Left ventricle myocardium inferior (tissue), 1 donor: Measurements from ENCODE around the gene ZNF84. TPM values are rescaled to one million over a fixed set of nuclear protein-coding genes. Genes with fewer than 3 reads are reported as not detected.

Source experiments
- DNase-seq: peaks from one replicate; pipeline ENCODE4 v3.0.0-alpha.2; 2020
- H3K27ac ChIP-seq: fragments of 200-600 bp; replicated peaks from 2 replicates; pipeline ENCODE4 v1.8.0; 2021
- H3K27me3 ChIP-seq: fragments of 200-600 bp; 2 replicates; pipeline ENCODE4 v1.8.0; 2021; ENCODE audit warnings: low read depth
- H3K36me3 ChIP-seq: fragments of 200-600 bp; 2 replicates; pipeline ENCODE4 v1.8.0; 2021
- H3K4me1 ChIP-seq: fragments of 200-600 bp; 2 replicates; pipeline ENCODE4 v1.8.0; 2021
- H3K4me3 ChIP-seq: fragments of 200-600 bp; 2 replicates; pipeline ENCODE4 v1.8.0; 2021; ENCODE audit warnings: mild to moderate bottlenecking, moderate library complexity
- H3K9me3 ChIP-seq: fragments of 200-600 bp; replicated peaks from 2 replicates; pipeline ENCODE4 v1.8.0; 2021
- CTCF ChIP-seq: fragments of 200-600 bp; IDR thresholded peaks from 2 replicates; pipeline ENCODE4 v1.8.0; 2021; ENCODE audit warnings: antibody characterized with exemption, mild to moderate bottlenecking, borderline replicate concordance
- intact Hi-C: fragments of 100-400 bp; cut with micrococcal nuclease; formaldehyde crosslinking; loops from one replicate; pipeline ENCODE4 v1.11.0; 2022
- total RNA-seq: library from RNA; stranded (reverse); fragmentation: NEBNext Ultra II Directional; extraction: Animal tissue kit (Norgen Biotek cat#: 25700); gene quantifications from one replicate; pipeline ENCODE4 v1.2.1, GENCODE V29; 2021
- donor health status: DM: no; HTN: yes; CAD: no; lungs with severe emphysema.

Gene ZNF84
- total RNA-seq, 1 donor from 2014 or later, result 18.7 TPM

- intact Hi-C loops, result no loop called here
- H3K9me3 ChIP-seq, result peaks cover 69% of the 10 kb centered on the region
- no peaks in the 10 kb centered on the region for H3K27me3 ChIP-seq
- peaks cover 29% of the 10 kb centered on the region for H3K4me1 ChIP-seq
- peaks cover 46% of the 10 kb centered on the region for H3K36me3 ChIP-seq
- peak overlapping the region; percentile 96 for H3K27ac ChIP-seq
- DNase-seq, result no peak
- H3K4me3 ChIP-seq, result peak overlapping the region; percentile 87
- no peak for TF ChIP-seq CTCF
Measured at GRCh38 chr12:133038118-133038709, 905 bp downstream of the ZNF84 start.

- TF ChIP-seq CTCF, result no peak
- peaks cover 100% of the 10 kb centered on the region for H3K9me3 ChIP-seq
Measured at GRCh38 chr12:133046698-133047097, 9.4 kb downstream of the ZNF84 start.

GRCh38 chr12:133057446-133057845 lies 20.1 kb downstream of the ZNF84 start:
- Histone ChIP-seq H3K36me3 (peaks cover 100% of the 10 kb centered on the region), H3K4me1 (no peaks in the 10 kb centered on the region), H3K9me3 (peaks cover 100% of the 10 kb centered on the region), H3K27me3 (no peaks in the 10 kb centered on the region), H3K4me3 (no peak overlapping the region), H3K27ac (no peak overlapping the region)
- no peak for DNase-seq
- intact Hi-C loops, result no loop called here
- no peak for TF ChIP-seq CTCF

More at GRCh38 chr12:133046698-133047097, 9.4 kb downstream of the ZNF84 start:
- no peak for DNase-seq
- no peak overlapping the region for H3K4me3 ChIP-seq
- H3K27ac ChIP-seq, result no peak overlapping the region
- H3K4me1 ChIP-seq, result no peaks in the 10 kb centered on the region
- peaks cover 100% of the 10 kb centered on the region for H3K36me3 ChIP-seq
- no peaks in the 10 kb centered on the region for H3K27me3 ChIP-seq
- intact Hi-C loops, result no loop called here

- DNase-seq, result no peak
- TF ChIP-seq CTCF, result no peak
- H3K27ac ChIP-seq, result no peak overlapping the region
- intact Hi-C loops, result no loop called here
- H3K9me3 ChIP-seq, result peaks cover 100% of the 10 kb centered on the region
- H3K4me3 ChIP-seq, result no peak overlapping the region
- peaks cover 100% of the 10 kb centered on the region for H3K36me3 ChIP-seq
- no peaks in the 10 kb centered on the region for H3K27me3 ChIP-seq
- H3K4me1 ChIP-seq, result no peaks in the 10 kb centered on the region
Measured at GRCh38 chr12:133058203-133059113, 21.1 kb downstream of the ZNF84 start.

GRCh38 chr12:133061954-133062353 lies 24.6 kb downstream of the ZNF84 start:
- intact Hi-C loops, result no loop called here
- Histone ChIP-seq H3K27ac (no peak overlapping the region), H3K4me3 (no peak overlapping the region), H3K36me3 (peaks cover 94% of the 10 kb centered on the region), H3K4me1 (no peaks in the 10 kb centered on the region), H3K9me3 (peaks cover 100% of the 10 kb centered on the region), H3K27me3 (no peaks in the 10 kb centered on the region)
- DNase-seq, result no peak
- no peak for TF ChIP-seq CTCF
